Gastroesophageal sphincter (tissue), 4 donors: ENCODE results near the gene FAM149A. TPM values are rescaled to one million over a fixed set of nuclear protein-coding genes. Genes with fewer than 3 reads are reported as not detected.

Experiments
- ATAC-seq: fragments of 150-250 bp; one replicate; pipeline ENCODE4 v1.9.1; 2016; ENCODE audit warnings: mild to moderate bottlenecking, moderate library complexity
- H3K27ac ChIP-seq, 4 donors: fragments of 200-600 bp; sonication (generic) in 3 of 4; 1 replicate in 3 of 4; 2 replicates in 1 of 4; pipeline ENCODE4 v1.5.1; 2016 to 2019
- H3K27me3 ChIP-seq: fragments of 200-600 bp; sonication (generic); one replicate; pipeline ENCODE4 v1.5.1; 2019
- H3K36me3 ChIP-seq, 2 donors: fragments of 200-600 bp; sonication (generic); one replicate each; pipeline ENCODE4 v1.5.1; 2019; ENCODE audit warnings: control low read depth in 1 of 2
- H3K4me1 ChIP-seq, 3 donors: fragments of 200-600 bp; sonication (generic); 1 replicate in 2 of 3; 2 replicates in 1 of 3; pipeline ENCODE4 v1.5.1; 2016 to 2019; ENCODE audit warnings: control low read depth in 2 of 3
- H3K4me3 ChIP-seq, 2 donors: fragments of 200-600 bp; sonication (generic); one replicate each; pipeline ENCODE4 v1.5.1; 2019; ENCODE audit warnings: mild to moderate bottlenecking in 1 of 2, moderate library complexity in 1 of 2
- H3K9me3 ChIP-seq, 3 donors: fragments of 200-600 bp; sonication (generic); one replicate each; pipeline ENCODE4 v1.5.1; 2017 to 2019; ENCODE audit warnings: control low read depth in 2 of 3
- EP300 ChIP-seq: sonication (generic); formaldehyde crosslinking; IDR thresholded peaks from one replicate; pipeline ENCODE4 v1.6.1; 2017; ENCODE audit warnings: antibody characterized with exemption, mild to moderate bottlenecking
- POLR2A ChIP-seq, 2 donors: fragments of 450-650 bp; IDR thresholded peaks; one replicate each; pipeline ENCODE4 v1.6.1; 2017; ENCODE audit warnings: antibody characterized with exemption in 2 of 2, mild to moderate bottlenecking in 2 of 2, moderate library complexity in 1 of 2
- POLR2AphosphoS5 ChIP-seq: sonication (generic); formaldehyde crosslinking; IDR thresholded peaks from one replicate; pipeline ENCODE4 v1.6.1; 2017; ENCODE audit warnings: antibody characterized with exemption
- WGBS, 2 donors: methylation state at CpG; one replicate each; pipeline ENCODE4 v1.1.5; 2018; ENCODE audit warnings: low coverage in 1 of 2; 5-methylcytosine and 5-hydroxymethylcytosine counted together
- total RNA-seq, 4 donors: library from RNA; depleted of rRNA; stranded (reverse); fragments of >200 nt; gene quantifications; one replicate each; pipeline ENCODE4 v1.1.0, GENCODE V29; 2016
- TF ChIP-seq, protein P1 (sequence below), 4 experiments: fragments of 200-600 bp in 2 of 4; fragments of 450-650 bp in 2 of 4; sonication (generic) in 1 of 4; IDR thresholded peaks; one replicate each; pipeline ENCODE4 v1.5.1; 2017 to 2019; ENCODE audit warnings: antibody characterized with exemption in 4 of 4, mild to moderate bottlenecking in 2 of 4, moderate library complexity in 2 of 4

Gene FAM149A
- total RNA-seq, 4 donors from 2014 or later, result 24.9 to 39.8 (median 32.7) TPM

- Histone ChIP-seq H3K9me3 (no peaks in the 10 kb centered on the region), H3K4me1 (peaks cover 0 to 30% (median 7%) of the 10 kb centered on the region in 3 donors), H3K36me3 (no peaks in the 10 kb centered on the region), H3K27me3 (no peaks in the 10 kb centered on the region), H3K27ac (no peak overlapping the region), H3K4me3 (no peak overlapping the region)
- TF ChIP-seq, protein P1, sequence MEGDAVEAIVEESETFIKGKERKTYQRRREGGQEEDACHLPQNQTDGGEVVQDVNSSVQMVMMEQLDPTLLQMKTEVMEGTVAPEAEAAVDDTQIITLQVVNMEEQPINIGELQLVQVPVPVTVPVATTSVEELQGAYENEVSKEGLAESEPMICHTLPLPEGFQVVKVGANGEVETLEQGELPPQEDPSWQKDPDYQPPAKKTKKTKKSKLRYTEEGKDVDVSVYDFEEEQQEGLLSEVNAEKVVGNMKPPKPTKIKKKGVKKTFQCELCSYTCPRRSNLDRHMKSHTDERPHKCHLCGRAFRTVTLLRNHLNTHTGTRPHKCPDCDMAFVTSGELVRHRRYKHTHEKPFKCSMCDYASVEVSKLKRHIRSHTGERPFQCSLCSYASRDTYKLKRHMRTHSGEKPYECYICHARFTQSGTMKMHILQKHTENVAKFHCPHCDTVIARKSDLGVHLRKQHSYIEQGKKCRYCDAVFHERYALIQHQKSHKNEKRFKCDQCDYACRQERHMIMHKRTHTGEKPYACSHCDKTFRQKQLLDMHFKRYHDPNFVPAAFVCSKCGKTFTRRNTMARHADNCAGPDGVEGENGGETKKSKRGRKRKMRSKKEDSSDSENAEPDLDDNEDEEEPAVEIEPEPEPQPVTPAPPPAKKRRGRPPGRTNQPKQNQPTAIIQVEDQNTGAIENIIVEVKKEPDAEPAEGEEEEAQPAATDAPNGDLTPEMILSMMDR (IDR thresholded peaks at IDR 0.05), result no peak
- TF ChIP-seq POLR2A (IDR thresholded peaks at IDR 0.05), result no peak
- no peak for TF ChIP-seq EP300
- no peak for TF ChIP-seq POLR2AphosphoS5
- ATAC-seq, result no peak
- WGBS, 2 donors, result 81 to 85% methylated on average over 3 of the region's 3 CpGs
Measured at GRCh38 chr4:186108391-186108790, 3.9 kb downstream of the FAM149A start.

DNA sequence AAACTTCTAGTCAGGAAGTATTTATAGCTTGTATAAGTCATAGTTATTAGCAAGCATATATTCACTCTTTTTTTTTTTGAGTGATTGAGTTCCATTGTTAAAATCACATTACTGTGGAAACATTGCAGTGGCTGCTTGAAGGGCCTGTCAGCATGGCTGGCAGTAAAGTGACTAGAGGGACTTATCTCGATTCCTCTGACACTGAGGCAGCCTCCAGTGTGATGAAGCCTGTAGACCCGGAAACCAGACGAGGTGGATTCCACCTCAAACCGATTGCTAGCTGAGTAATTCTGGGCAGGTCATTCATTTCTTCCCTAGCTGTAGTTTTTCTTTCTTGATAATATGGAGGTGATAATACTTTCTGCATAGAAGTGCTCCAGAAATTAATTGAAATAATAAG, 4.7 kb downstream of the FAM149A start:
- no peaks in the 10 kb centered on the region for H3K9me3 ChIP-seq
- ATAC-seq, result no peak

DNA sequence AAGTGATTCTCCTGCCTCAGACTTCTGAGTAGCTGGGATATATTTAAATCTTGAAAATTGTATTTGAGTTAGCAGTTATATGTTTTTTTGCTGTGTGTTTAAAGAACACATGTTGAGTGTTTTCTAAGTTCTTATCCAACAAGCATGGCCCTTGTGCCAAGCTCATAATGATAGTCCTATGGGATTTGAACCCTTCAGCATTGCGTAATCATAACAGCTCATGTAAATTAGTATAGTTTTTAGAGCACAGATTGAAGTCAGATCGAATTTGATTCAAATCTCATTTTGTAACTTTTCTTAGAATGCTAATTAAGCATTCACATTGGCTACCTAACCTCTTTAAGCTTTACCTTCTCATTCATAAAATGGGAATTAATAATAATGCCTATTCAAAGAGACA, 12.2 kb downstream of the FAM149A start:
- no peak for ATAC-seq
- WGBS, 2 donors, result 88 to 90% methylated on average over 2 of the region's 2 CpGs
- no peak overlapping the region for H3K4me3 ChIP-seq
- H3K9me3 ChIP-seq, result no peaks in the 10 kb centered on the region
- no peaks in the 10 kb centered on the region for H3K4me1 ChIP-seq
- no peak overlapping the region for H3K27ac ChIP-seq
- H3K36me3 ChIP-seq, result no peaks in the 10 kb centered on the region
- TF ChIP-seq, protein P1 (IDR thresholded peaks at IDR 0.05), result no peak
- no peak for TF ChIP-seq EP300
- no peak for TF ChIP-seq POLR2A (IDR thresholded peaks at IDR 0.05)
- no peak for TF ChIP-seq POLR2AphosphoS5
- H3K27me3 ChIP-seq, result no peaks in the 10 kb centered on the region

More for the DNA sequence above, 4.7 kb downstream of the FAM149A start:
- TF ChIP-seq EP300 (no peak), POLR2AphosphoS5 (no peak), POLR2A (IDR thresholded peaks at IDR 0.05) (no peak)
- TF ChIP-seq, protein P1 (IDR thresholded peaks at IDR 0.05), result no peak
- Histone ChIP-seq H3K36me3 (no peaks in the 10 kb centered on the region), H3K4me3 (no peak overlapping the region), H3K27me3 (no peaks in the 10 kb centered on the region), H3K27ac (no peak overlapping the region), H3K4me1 (peaks cover 0 to 27% (median 7%) of the 10 kb centered on the region in 3 donors)
- 58 to 85% methylated on average over 2 to 4 of the region's 4 CpGs for WGBS, 2 donors

- no peak overlapping the region for H3K4me3 ChIP-seq
- WGBS, 2 donors, result 58 to 74% methylated on average over 7 of the region's 7 CpGs
- ATAC-seq, result no peak
- H3K9me3 ChIP-seq, result no peaks in the 10 kb centered on the region
- H3K27ac ChIP-seq, result no peak overlapping the region
- no peaks in the 10 kb centered on the region for H3K27me3 ChIP-seq
- H3K36me3 ChIP-seq, result no peaks in the 10 kb centered on the region
- TF ChIP-seq POLR2A (IDR thresholded peaks at IDR 0.05) (no peak), POLR2AphosphoS5 (no peak), EP300 (no peak)
- TF ChIP-seq, protein P1 (IDR thresholded peaks at IDR 0.05), result no peak
- no peaks in the 10 kb centered on the region for H3K4me1 ChIP-seq
Measured at GRCh38 chr4:186118582-186118981, 14.1 kb downstream of the FAM149A start.

DNA sequence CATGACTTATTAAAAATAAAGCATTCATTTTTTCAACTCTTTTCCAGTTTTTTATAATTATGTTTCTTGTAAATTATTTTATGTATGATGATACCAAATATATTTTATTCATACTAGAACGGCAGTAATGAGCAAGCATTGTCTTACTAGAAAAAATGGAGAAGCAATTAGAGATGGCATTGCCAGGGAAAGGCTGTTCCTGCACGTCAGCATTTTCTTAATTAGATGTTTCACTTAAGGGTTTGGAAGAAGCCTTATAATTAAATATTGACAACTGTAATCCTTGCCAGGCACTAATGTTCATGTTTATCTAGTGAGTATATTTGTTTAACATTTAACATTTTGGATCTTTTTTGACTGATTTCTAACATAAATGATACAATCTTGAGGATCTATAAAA, 16.6 kb downstream of the FAM149A start:
- no peak for ATAC-seq

More for the DNA sequence above, 16.6 kb downstream of the FAM149A start:
- H3K27me3 ChIP-seq, result no peaks in the 10 kb centered on the region
- H3K4me3 ChIP-seq, result no peak overlapping the region
- H3K4me1 ChIP-seq, result no peaks in the 10 kb centered on the region
- H3K36me3 ChIP-seq, result no peaks in the 10 kb centered on the region
- no peak for TF ChIP-seq POLR2A (IDR thresholded peaks at IDR 0.05)
- TF ChIP-seq, protein P1 (IDR thresholded peaks at IDR 0.05), result no peak
- TF ChIP-seq EP300, result no peak
- TF ChIP-seq POLR2AphosphoS5, result no peak
- WGBS, 2 donors, result 90 to 91% methylated on average over 2 of the region's 2 CpGs
- H3K9me3 ChIP-seq, result no peaks in the 10 kb centered on the region
- H3K27ac ChIP-seq, result no peak overlapping the region
